GM19372 (cell line): ENCODE results near the gene PTPRN2.

ENCODE experiments used
- ATAC-seq: cut with Tn5 transposase; IDR thresholded peaks from one replicate; pipeline ENCODE4 v1.9.1; 2021; ENCODE audit warnings: mild to moderate bottlenecking, low read depth, moderate library complexity; ENCODE audit not compliant: unreplicated experiment

The PTPRN2 gene

GRCh38 chr7:157969995-157970394 lies 617.6 kb downstream of the PTPRN2 start:
- no peak for ATAC-seq

DNA sequence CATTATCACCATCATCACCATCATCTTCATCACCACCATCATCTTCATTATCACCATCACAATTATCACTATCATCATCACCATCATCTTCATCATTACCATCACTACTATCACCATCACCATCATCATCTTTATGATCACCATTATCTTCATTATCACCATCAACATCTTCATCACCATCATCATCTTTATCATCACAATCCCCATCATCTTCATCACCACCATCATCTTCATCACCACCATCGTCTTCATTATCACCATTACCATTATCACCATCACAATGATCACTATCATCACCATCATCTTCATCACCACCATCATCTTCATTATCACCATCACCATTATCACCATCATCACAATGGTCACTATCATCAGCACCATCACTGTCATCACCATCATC lies 621.1 kb downstream of the PTPRN2 start:
- no peak for ATAC-seq

DNA sequence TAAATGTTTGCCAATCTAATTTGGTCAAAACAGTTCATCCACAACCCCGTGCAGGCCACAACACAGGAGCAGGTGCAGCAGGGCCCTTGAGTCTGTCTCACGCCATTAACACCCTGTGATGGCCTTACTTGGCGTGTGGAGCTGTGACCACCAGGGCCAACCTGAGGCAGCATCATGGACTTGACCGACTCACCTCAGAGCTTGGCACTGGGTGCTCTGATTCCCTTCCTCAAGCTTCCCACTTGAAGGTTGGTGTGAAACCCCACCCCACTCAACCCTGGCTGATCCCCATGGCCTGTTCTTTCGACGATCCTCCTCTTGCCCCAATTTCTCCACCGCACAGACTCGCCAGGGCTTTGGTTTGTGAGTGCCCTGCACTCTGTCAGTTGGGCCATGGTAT lies 623.1 kb downstream of the PTPRN2 start:
- no peak for ATAC-seq

DNA sequence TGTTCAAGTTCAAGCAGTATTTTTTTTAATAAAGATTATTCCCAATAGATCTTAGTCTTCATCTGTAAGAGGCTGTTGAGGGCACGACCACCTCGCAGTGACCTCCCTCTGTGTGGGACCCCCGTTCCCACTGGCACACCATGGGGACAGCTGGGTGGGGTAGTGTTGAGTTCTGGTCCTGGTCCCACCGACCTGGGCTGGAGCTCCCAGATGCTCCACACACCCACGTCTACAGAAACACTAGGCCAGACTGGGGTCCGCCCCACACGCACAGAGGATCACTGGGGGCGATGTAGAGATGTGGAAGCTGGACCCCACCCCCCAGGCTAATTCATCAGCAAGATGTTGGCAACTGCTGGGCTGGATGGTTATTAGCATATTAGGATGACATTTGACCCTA lies 623.6 kb downstream of the PTPRN2 start:
- no peak for ATAC-seq

DNA sequence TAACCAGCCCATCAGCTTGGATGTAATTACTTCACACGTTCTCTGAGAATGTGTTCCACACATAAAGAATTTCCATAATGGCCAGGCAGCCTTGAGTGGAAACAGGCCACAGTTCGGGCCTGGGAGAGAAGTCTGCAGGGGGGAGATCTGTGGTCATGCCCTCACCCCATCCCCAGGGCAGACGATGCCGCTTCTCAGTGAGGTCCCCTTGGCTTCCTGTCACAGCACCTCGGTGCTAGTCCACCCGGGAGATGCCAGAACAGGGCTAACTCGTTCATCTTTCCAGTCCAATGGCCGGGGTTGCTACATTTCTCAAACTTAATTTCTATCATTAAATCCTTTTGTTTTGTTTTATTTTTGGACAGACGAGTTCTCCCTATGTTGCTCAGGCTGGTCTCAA lies 624.1 kb downstream of the PTPRN2 start:
- no peak for ATAC-seq

GRCh38 chr7:157962458-157963306 lies 624.9 kb downstream of the PTPRN2 start:
- ATAC-seq = no peak

DNA sequence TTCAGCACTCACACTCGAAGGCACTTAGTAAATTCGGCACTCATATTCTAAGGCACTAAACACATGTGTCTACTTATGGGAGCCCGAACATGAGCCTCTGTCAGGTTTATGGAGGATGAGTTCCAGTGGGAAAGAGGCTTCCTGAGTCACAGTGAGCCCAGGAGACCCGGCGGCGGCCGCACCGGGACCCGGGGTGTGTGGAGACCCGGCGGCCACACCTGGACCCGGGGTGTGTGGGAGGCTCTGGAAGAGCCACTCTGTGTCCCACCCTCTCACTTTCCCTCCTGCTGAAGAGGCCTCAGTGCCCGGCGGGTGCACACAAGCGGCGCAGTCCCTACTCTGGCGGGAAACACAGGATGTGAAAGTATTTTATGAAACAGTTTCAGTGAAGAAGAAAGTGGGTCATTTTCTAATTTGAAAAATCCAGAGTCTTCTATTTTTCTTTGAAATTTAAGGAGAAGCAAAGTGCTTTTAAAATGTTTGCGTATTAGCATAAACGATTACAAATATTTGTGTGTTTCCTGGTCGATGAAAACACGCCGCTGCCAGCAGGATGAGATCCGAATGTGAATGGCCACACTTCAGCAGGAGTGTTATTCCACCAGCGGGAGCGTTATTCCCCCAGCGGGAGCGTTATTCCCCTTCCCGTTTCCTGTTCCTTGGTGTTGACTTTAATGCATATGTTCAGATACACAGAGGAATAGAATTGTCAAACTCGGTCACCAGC lies 625.7 kb downstream of the PTPRN2 start:
- ATAC-seq = no peak

DNA sequence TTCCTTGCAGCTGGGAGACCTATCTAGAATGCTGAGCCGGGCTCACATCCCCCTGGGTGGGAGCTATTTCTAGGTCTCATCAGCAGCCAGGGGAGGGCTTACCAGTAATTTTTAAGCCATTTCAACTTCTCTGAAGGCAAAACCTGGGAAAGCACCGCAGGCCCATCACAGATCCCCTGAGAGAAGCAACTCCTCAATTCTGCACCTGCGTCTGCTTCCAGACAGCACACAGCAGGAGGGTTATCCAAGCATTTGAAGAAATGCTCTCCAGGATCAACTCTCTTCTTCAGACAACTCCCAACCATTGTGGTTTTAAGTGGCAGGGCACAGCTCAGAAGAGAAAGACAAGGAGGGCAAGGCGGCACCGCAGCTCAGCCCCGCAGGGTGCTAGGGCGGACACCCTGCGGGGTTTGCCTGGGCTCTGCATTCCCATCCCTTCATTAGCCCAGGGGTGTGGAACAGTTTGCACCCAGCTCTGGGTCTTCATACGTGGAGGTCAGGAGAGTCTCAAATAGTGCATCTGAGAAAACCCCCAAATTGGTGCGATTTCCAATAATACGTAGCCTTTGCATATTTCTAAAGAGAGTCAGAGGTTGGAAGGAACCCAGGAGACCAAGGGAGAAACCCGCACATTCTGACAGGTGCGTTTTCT lies 632.1 kb downstream of the PTPRN2 start:
- no peak for ATAC-seq

GRCh38 chr7:157954901-157955300 lies 632.7 kb downstream of the PTPRN2 start:
- ATAC-seq = no peak

DNA sequence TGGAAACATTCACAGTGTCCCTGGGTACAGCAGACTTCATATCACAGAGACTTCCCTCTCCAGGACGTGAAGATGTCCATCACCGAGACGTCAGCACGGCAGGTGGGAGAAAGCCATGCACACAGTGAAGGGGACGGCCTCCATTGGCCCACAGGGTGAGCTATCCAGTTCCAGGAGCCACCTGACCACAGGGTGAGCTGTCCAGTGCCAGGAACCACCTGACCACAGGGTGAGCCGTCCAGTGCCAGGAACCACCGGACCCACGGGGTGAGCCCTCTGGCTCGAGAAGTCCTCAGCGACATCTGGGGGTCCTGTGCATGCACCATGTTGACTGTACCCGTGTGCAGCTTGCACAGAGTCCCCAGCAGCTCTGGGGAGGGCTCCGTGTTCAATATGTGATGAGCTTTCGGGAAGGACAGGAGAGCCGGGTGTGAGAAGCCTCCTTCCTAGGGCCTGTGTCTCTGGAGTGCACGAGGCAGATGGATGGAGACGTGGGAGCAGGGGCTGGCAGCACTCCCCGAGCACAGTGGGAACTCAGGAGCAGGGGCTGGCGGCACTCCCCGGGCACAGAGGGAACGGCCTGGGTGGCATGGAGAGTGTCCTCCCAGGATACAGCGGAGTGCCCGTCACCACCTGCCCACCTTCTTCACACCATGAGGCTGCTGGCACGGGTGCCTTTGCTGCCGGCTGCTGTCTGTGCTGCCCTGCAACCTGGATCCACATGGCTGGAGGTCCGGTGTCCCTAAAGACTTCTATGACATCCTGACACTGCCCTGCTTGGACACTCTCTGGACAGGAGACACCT lies 634.6 kb downstream of the PTPRN2 start:
- no peak for ATAC-seq

- ATAC-seq = no peak
Measured at GRCh38 chr7:157952050-157952667, 635.5 kb downstream of the PTPRN2 start.

DNA sequence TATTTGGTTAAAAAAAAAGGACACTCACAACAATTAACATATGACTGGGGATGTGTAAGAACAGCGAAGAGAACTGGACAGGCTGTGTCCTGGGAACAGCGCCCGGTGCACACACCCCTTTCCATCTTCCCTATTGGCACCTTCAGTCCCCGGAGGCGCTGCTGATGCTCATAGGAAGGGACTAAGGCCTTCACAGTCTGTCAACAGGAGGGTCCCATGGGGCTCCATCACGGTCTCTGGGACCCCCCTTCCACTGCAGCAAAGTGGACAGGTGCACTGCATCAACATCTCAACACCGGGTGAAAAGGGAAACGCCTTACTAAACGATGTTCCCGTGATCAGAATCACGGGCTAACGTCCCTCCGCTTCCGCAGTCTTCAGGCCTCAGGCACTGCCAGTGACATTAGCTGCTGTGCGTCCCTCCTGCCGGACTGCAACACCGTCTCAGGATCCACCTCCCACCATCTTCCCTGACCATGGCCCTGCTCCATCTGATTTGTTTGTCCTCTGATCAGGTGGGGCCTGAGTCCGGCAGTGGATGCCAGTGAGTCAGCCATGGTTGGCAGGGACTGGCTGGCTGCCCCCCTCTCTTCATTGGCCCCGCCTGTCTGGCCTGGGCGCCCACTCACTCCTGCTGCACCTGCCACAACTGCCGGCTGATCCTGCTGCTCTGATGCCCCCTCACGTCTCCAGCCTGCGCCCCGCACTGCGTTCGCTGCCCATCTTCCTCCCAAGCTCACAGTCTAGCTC lies 636.1 kb downstream of the PTPRN2 start:
- ATAC-seq = no peak

DNA sequence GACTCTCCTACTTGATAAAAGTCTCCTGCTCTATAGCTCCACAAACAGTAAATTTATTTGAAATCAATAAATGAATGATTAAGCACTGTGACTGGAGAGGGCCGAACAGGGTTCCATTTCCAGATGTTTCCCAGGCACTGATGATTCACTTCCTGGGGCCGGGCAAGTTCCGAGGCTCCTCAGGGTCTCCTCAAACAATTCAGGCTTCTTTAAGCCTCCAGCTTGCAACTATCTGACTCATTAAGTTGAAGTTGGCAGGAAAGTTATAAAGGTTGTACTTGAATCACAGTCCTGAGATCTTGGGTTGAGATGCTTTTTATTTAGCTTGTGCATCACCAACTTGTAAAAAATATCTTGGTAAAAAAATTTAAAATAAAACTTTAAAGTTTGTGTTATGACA lies 637.9 kb downstream of the PTPRN2 start:
- no peak for ATAC-seq

DNA sequence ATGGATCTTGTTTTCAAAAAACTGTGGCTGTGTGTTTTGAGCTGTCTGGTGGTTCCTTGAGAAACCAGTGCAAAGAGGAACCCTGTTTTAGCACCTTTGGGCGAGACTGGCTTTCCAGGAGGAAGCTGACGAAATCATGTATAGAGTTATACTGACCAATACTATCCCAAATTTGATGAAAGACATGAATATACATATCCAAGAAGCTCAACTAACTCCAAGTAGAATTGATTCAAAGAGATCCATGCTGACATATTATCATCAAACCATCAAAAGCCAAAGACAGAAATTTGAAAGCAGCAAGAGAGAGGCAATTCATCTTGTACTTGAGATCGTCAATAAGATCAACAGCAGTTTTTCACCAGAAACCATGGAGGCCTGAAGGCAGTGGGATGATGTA lies 640.1 kb downstream of the PTPRN2 start:
- ATAC-seq = no peak

DNA sequence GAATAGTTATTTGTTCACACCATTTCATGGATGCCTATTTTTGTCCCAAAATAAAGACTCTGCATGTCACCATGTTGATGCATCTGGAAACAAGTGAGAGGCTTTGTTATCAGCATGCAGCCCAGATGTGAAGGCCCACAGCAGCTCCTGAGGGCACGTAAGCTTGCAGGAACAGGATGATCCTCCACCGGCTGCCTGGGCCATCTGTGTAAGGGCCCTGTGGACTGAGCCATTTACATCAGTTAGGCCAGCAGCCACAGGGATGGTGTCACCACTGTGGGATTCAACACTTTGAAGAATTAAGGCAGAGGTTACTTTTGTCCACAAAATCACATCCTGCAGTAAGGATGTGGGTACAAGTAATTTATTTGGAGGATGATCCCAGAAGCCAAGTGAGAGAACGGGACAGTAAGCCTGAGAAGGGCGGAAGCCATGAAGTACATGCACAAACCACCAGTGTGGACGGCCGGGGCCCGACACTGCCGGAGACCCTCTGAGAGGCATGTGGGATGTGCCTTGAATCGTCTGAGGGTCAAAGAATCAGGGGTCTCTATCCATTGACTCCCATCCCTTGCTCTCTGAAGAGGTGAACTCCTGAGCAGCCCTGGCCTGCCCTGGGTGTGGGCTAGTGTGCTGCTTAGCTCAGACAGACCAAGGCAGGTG lies 641.1 kb downstream of the PTPRN2 start:
- ATAC-seq = no peak

- ATAC-seq = no peak
Measured at GRCh38 chr7:157945401-157945800, 642.2 kb downstream of the PTPRN2 start.

DNA sequence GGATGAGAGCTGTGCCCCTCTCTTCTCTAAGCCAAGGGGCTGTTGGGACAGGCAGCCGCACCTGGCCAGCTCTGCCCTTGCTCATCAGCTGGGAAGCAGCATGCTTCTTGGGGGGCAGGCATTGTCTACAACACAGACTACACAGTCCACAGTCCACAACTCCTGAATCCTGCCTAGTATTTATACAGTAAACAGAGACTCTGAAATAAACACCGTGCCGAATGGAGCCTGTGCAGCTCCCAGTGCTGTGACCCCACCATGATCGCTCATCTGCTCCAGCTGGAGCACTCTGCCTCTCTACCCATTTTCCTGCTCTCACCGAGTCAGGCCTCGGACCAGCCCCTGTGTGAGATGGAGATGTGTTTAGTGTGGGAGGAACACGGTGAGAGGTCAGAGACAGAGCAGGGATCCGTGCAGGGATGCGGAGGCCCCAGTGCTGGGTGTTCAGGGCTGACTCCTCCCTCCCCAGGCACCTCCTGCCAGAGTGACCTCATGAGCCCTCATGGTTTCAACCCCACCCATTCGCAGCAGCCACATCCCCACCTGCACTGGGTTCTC lies 642.8 kb downstream of the PTPRN2 start:
- no peak for ATAC-seq

- no peak for ATAC-seq
Measured at GRCh38 chr7:157944051-157944450, 643.6 kb downstream of the PTPRN2 start.

GRCh38 chr7:157943561-157943960 lies 644.1 kb downstream of the PTPRN2 start:
- no peak for ATAC-seq
